ENCODE results near the gene TBXA2R. TPM values are rescaled to one million over a fixed set of nuclear protein-coding genes. Genes with fewer than 3 reads are reported as not detected.

The TBXA2R gene
- total RNA-seq, 1 donor from 2014 or later: 0.39 TPM

GRCh38 chr19:3604227-3604986 lies 2.3 kb downstream of the TBXA2R start:
- H3K4me3 Mint-ChIP-seq (ENCODE audit: unreplicated experiment): no peak overlapping the region
- peaks cover 6% of the 10 kb centered on the region for H3K27me3 Mint-ChIP-seq (ENCODE audit: low read depth, unreplicated experiment)
- no peak overlapping the region for H3K27ac ChIP-seq (ENCODE audit: low read depth, low read length)
- peak overlapping the region; percentile 84 for H3K4me2 ChIP-seq (ENCODE audit: low read length)
- TF ChIP-seq CTCF (IDR thresholded peaks at IDR 0.05; ENCODE audit: insufficient read depth, low read depth, low read length) (no peak), EZH2 (IDR thresholded peaks at IDR 0.05; ENCODE audit: insufficient read depth, low read length) (no peak)
- H3K4me1 ChIP-seq (ENCODE audit: insufficient read depth, low read length): peaks cover 27% of the 10 kb centered on the region
- no peak overlapping the region for H2AFZ ChIP-seq (ENCODE audit: low read depth, low read length)
- no peaks in the 10 kb centered on the region for H3K36me3 ChIP-seq (ENCODE audit: insufficient read depth, low read length)
- H4K20me1 ChIP-seq (ENCODE audit: insufficient read depth, low read length): peaks cover 8% of the 10 kb centered on the region
- no peaks in the 10 kb centered on the region for H3K36me3 Mint-ChIP-seq (ENCODE audit: low read depth, unreplicated experiment)
- H3K4me1 Mint-ChIP-seq (ENCODE audit: low read depth, unreplicated experiment): peaks cover 7% of the 10 kb centered on the region
- H3K9me3 ChIP-seq (ENCODE audit: insufficient read depth, low read depth, low read length): no peaks in the 10 kb centered on the region
- no peaks in the 10 kb centered on the region for H3K9me3 Mint-ChIP-seq (ENCODE audit: unreplicated experiment)
- H3K9ac ChIP-seq (ENCODE audit: low read length): no peak overlapping the region
- FAIRE-seq (no peak), DNase-seq (ENCODE audit: low read depth) (no peak)
- H3K4me3 ChIP-seq (ENCODE audit: insufficient read depth, low read depth, low read length): no peak overlapping the region
- no peaks in the 10 kb centered on the region for H3K27me3 ChIP-seq (ENCODE audit: insufficient read depth, low read length)
- H3K79me2 ChIP-seq (ENCODE audit: insufficient read depth, low read length): no peaks in the 10 kb centered on the region
- H3K27ac Mint-ChIP-seq (ENCODE audit: unreplicated experiment): no peak overlapping the region

- H3K4me3 Mint-ChIP-seq (ENCODE audit: unreplicated experiment): no peak overlapping the region
- H3K27me3 ChIP-seq (ENCODE audit: insufficient read depth, low read length): no peaks in the 10 kb centered on the region
- H3K79me2 ChIP-seq (ENCODE audit: insufficient read depth, low read length): no peaks in the 10 kb centered on the region
- no peak overlapping the region for H3K27ac ChIP-seq (ENCODE audit: low read depth, low read length)
- H3K4me1 ChIP-seq (ENCODE audit: insufficient read depth, low read length): peaks cover 20% of the 10 kb centered on the region
- H4K20me1 ChIP-seq (ENCODE audit: insufficient read depth, low read length): peaks cover 8% of the 10 kb centered on the region
- DNase-seq (ENCODE audit: low read depth): no peak
- H3K4me3 ChIP-seq (ENCODE audit: insufficient read depth, low read depth, low read length): no peak overlapping the region
- H3K36me3 Mint-ChIP-seq (ENCODE audit: low read depth, unreplicated experiment): no peaks in the 10 kb centered on the region
- no peak overlapping the region for H3K9ac ChIP-seq (ENCODE audit: low read length)
- H3K9me3 ChIP-seq (ENCODE audit: insufficient read depth, low read depth, low read length): no peaks in the 10 kb centered on the region
- H2AFZ ChIP-seq (ENCODE audit: low read depth, low read length): no peak overlapping the region
- H3K27me3 Mint-ChIP-seq (ENCODE audit: low read depth, unreplicated experiment): peaks cover 6% of the 10 kb centered on the region
- no peak overlapping the region for H3K4me2 ChIP-seq (ENCODE audit: low read length)
- TF ChIP-seq EZH2 (IDR thresholded peaks at IDR 0.05; ENCODE audit: insufficient read depth, low read length) (no peak), CTCF (IDR thresholded peaks at IDR 0.05; ENCODE audit: insufficient read depth, low read depth, low read length) (no peak)
- H3K36me3 ChIP-seq (ENCODE audit: insufficient read depth, low read length): no peaks in the 10 kb centered on the region
- H3K4me1 Mint-ChIP-seq (ENCODE audit: low read depth, unreplicated experiment): peaks cover 6% of the 10 kb centered on the region
- H3K27ac Mint-ChIP-seq (ENCODE audit: unreplicated experiment): no peak overlapping the region
- no peaks in the 10 kb centered on the region for H3K9me3 Mint-ChIP-seq (ENCODE audit: unreplicated experiment)
- no peak for FAIRE-seq
These were observed 3.4 kb downstream of the TBXA2R start for GRCh38 chr19:3603121-3603811.

- Mint-ChIP-seq H3K36me3 (ENCODE audit: low read depth, unreplicated experiment) (peaks cover 1% of the 10 kb centered on the region), H3K27me3 (ENCODE audit: low read depth, unreplicated experiment) (no peaks in the 10 kb centered on the region), H3K4me1 (ENCODE audit: low read depth, unreplicated experiment) (no peaks in the 10 kb centered on the region), H3K4me3 (ENCODE audit: unreplicated experiment) (no peak overlapping the region), H3K9me3 (ENCODE audit: unreplicated experiment) (no peaks in the 10 kb centered on the region), H3K27ac (ENCODE audit: unreplicated experiment) (no peak overlapping the region)
- FAIRE-seq (no peak), DNase-seq (ENCODE audit: low read depth) (no peak)
- Histone ChIP-seq H4K20me1 (ENCODE audit: insufficient read depth, low read length) (peaks cover 8% of the 10 kb centered on the region), H3K36me3 (ENCODE audit: insufficient read depth, low read length) (no peaks in the 10 kb centered on the region), H3K9me3 (ENCODE audit: insufficient read depth, low read depth, low read length) (no peaks in the 10 kb centered on the region), H3K4me2 (ENCODE audit: low read length) (no peak overlapping the region), H3K4me3 (ENCODE audit: insufficient read depth, low read depth, low read length) (no peak overlapping the region), H3K9ac (ENCODE audit: low read length) (no peak overlapping the region), H3K79me2 (ENCODE audit: insufficient read depth, low read length) (no peaks in the 10 kb centered on the region), H3K27me3 (ENCODE audit: insufficient read depth, low read length) (no peaks in the 10 kb centered on the region), H3K4me1 (ENCODE audit: insufficient read depth, low read length) (peaks cover 7% of the 10 kb centered on the region), H2AFZ (ENCODE audit: low read depth, low read length) (no peak overlapping the region), H3K27ac (ENCODE audit: low read depth, low read length) (no peak overlapping the region)
- no peak for TF ChIP-seq CTCF (IDR thresholded peaks at IDR 0.05; ENCODE audit: insufficient read depth, low read depth, low read length)
- no peak for TF ChIP-seq EZH2 (IDR thresholded peaks at IDR 0.05; ENCODE audit: insufficient read depth, low read length)
These were observed 5.7 kb downstream of the TBXA2R start for GRCh38 chr19:3601021-3601420.

Measured in astrocyte (in vitro differentiated cells and primary cell).